SH-SY5Y (cell line): Measurements from ENCODE around the gene KCNJ4.

Source experiments
- GATA2 ChIP-seq: IDR thresholded peaks from 2 replicates; pipeline ENCODE4 v1.6.1; 2011; ENCODE audit warnings: mild to moderate bottlenecking, low read depth, low read length
- GATA3 ChIP-seq: IDR thresholded peaks from 2 replicates; pipeline ENCODE4 v1.6.1; 2011; ENCODE audit warnings: low read depth, mild to moderate bottlenecking, low read length, moderate library complexity

GRCh38 chr22:38462960-38463784 is 8.2 kb upstream of the KCNJ4 start:
- no peak for TF ChIP-seq GATA3
- TF ChIP-seq GATA2, result no peak
